ENCODE data around the gene ARHGEF4. TPM values are rescaled to one million over a fixed set of nuclear protein-coding genes. Genes with fewer than 3 reads are reported as not detected.

ARHGEF4 gene
- total RNA-seq, 1 experiment from 2014 or later, result 21.8 TPM

GRCh38 chr2:130896813-130897212 lies 60.1 kb downstream of the ARHGEF4 start:
- ChIA-PET POLR2A (no interaction called here), CTCF (interaction anchor here (0.7 to 1.7 kb wide), 4 partner anchors 12 to 24 kb away, joined by 3 to 6 read pairs (median 4); no protein-coding TSS in a partner anchor)
- ATAC-seq, result peak; percentile 61
- Mint-ChIP-seq H3K36me3 (peaks cover 4% of the 10 kb centered on the region; the same call in 1 of the 2 replicates), H3K4me3 (no peak overlapping the region), H3K27ac (no peak overlapping the region), H3K9me3 (peaks cover 6% of the 10 kb centered on the region), H3K27me3 (ENCODE audit: low read depth) (no peaks in the 10 kb centered on the region), H3K4me1 (peaks cover 32% of the 10 kb centered on the region)
- DNase-seq (ENCODE audit: low spot score), result no peak
- TF ChIP-seq TCF7 (CRISPR knock-in tag; IDR thresholded peaks at IDR 0.05; ENCODE audit: low read depth) (no peak), ZBTB21 (CRISPR knock-in tag; IDR thresholded peaks at IDR 0.05; ENCODE audit: borderline replicate concordance) (0 out of 2 replicates have a peak, but pooled peaks have one; percentile 29)

DNA sequence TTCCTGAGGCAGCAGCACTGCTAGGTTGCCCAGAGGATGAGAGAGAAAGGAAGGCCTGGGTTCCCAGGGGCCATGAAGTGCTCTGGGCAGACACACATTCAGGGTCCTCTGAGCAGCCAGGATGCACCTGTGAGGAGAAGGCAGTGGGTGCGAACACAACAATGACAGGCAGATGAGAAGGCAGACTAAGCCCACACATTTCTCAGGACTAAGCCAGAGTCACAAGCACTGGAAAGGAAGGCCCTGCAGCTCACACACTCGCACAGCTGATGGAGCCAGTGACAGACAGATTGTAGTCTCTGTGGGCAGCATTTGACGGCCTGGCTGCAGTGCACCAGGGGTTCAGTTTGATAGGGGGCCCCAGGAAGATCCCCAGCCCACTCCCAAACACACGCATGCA lies 61.8 kb downstream of the ARHGEF4 start:
- Mint-ChIP-seq H3K36me3 (peaks cover 5% of the 10 kb centered on the region; the same call in 1 of the 2 replicates), H3K27me3 (ENCODE audit: low read depth) (no peaks in the 10 kb centered on the region), H3K27ac (no peak overlapping the region), H3K4me1 (peaks cover 26% of the 10 kb centered on the region), H3K4me3 (no peak overlapping the region), H3K9me3 (peaks cover 9% of the 10 kb centered on the region)
- ATAC-seq (no peak), DNase-seq (ENCODE audit: low spot score) (no peak)
- CTCF ChIA-PET, result no interaction called here
- POLR2A ChIA-PET, result no interaction called here
- TF ChIP-seq, protein P1, sequence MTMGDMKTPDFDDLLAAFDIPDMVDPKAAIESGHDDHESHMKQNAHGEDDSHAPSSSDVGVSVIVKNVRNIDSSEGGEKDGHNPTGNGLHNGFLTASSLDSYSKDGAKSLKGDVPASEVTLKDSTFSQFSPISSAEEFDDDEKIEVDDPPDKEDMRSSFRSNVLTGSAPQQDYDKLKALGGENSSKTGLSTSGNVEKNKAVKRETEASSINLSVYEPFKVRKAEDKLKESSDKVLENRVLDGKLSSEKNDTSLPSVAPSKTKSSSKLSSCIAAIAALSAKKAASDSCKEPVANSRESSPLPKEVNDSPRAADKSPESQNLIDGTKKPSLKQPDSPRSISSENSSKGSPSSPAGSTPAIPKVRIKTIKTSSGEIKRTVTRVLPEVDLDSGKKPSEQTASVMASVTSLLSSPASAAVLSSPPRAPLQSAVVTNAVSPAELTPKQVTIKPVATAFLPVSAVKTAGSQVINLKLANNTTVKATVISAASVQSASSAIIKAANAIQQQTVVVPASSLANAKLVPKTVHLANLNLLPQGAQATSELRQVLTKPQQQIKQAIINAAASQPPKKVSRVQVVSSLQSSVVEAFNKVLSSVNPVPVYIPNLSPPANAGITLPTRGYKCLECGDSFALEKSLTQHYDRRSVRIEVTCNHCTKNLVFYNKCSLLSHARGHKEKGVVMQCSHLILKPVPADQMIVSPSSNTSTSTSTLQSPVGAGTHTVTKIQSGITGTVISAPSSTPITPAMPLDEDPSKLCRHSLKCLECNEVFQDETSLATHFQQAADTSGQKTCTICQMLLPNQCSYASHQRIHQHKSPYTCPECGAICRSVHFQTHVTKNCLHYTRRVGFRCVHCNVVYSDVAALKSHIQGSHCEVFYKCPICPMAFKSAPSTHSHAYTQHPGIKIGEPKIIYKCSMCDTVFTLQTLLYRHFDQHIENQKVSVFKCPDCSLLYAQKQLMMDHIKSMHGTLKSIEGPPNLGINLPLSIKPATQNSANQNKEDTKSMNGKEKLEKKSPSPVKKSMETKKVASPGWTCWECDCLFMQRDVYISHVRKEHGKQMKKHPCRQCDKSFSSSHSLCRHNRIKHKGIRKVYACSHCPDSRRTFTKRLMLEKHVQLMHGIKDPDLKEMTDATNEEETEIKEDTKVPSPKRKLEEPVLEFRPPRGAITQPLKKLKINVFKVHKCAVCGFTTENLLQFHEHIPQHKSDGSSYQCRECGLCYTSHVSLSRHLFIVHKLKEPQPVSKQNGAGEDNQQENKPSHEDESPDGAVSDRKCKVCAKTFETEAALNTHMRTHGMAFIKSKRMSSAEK (CRISPR knock-in tag; IDR thresholded peaks at IDR 0.05; ENCODE audit: borderline replicate concordance), result no peak
- TF ChIP-seq, protein P2, sequence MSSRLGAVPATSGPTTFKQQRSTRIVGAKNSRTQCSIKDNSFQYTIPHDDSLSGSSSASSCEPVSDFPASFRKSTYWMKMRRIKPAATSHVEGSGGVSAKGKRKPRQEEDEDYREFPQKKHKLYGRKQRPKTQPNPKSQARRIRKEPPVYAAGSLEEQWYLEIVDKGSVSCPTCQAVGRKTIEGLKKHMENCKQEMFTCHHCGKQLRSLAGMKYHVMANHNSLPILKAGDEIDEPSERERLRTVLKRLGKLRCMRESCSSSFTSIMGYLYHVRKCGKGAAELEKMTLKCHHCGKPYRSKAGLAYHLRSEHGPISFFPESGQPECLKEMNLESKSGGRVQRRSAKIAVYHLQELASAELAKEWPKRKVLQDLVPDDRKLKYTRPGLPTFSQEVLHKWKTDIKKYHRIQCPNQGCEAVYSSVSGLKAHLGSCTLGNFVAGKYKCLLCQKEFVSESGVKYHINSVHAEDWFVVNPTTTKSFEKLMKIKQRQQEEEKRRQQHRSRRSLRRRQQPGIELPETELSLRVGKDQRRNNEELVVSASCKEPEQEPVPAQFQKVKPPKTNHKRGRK (CRISPR knock-in tag; IDR thresholded peaks at IDR 0.05; ENCODE audit: borderline replicate concordance), result no peak
- TF ChIP-seq MYBL2 (CRISPR knock-in tag; IDR thresholded peaks at IDR 0.05) (no peak), ZNF219 (CRISPR knock-in tag; IDR thresholded peaks at IDR 0.05; ENCODE audit: borderline replicate concordance) (no peak), HMGA2 (CRISPR knock-in tag; IDR thresholded peaks at IDR 0.05) (no peak), NR1H2 (CRISPR knock-in tag; IDR thresholded peaks at IDR 0.05) (no peak), MXD4 (CRISPR knock-in tag; IDR thresholded peaks at IDR 0.05; ENCODE audit: borderline replicate concordance) (no peak), SP1 (CRISPR knock-in tag; conservative IDR thresholded peaks at IDR 0.05) (no peak), ZNF263 (CRISPR knock-in tag; IDR thresholded peaks at IDR 0.05; ENCODE audit: low read depth) (no peak), NFYB (CRISPR knock-in tag; conservative IDR thresholded peaks at IDR 0.05; ENCODE audit: low read depth) (no peak)
- TF ChIP-seq, protein P3, sequence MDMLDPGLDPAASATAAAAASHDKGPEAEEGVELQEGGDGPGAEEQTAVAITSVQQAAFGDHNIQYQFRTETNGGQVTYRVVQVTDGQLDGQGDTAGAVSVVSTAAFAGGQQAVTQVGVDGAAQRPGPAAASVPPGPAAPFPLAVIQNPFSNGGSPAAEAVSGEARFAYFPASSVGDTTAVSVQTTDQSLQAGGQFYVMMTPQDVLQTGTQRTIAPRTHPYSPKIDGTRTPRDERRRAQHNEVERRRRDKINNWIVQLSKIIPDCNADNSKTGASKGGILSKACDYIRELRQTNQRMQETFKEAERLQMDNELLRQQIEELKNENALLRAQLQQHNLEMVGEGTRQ (CRISPR knock-in tag; IDR thresholded peaks at IDR 0.05), result no peak

DNA sequence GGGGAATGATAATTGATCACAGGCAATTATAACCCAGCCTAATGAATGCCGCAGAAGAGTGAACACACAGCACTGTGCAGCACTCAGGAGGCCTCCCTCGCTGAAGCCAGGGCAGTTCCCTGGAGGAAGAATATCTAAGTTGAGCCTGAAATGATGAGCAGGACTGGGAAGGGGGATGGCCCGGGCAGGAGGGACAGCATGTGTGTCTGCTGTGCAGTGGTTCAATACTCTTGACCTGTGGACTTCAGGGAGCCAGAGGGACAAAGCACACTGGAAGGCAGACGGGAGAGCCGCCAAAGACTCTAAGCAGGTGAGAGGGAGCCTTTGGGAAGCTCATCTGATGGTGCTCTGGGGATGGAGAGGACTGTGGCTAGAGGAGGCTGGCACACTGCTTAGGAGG lies 62.6 kb downstream of the ARHGEF4 start:
- H3K4me3 Mint-ChIP-seq, result no peak overlapping the region
- no peak for DNase-seq (ENCODE audit: low spot score)
- H3K4me1 Mint-ChIP-seq, result peaks cover 26% of the 10 kb centered on the region
- no peak for ATAC-seq
- no peak overlapping the region for H3K27ac Mint-ChIP-seq
- H3K27me3 Mint-ChIP-seq (ENCODE audit: low read depth), result no peaks in the 10 kb centered on the region
- ChIA-PET CTCF (no interaction called here), POLR2A (no interaction called here)
- TF ChIP-seq NR2C2 (CRISPR knock-in tag; IDR thresholded peaks at IDR 0.05), result no peak
- H3K36me3 Mint-ChIP-seq, result peaks cover 8% of the 10 kb centered on the region; the same call in 1 of the 2 replicates
- peaks cover 14% of the 10 kb centered on the region for H3K9me3 Mint-ChIP-seq
